Measurements from ENCODE around the gene CASZ1. TPM values are rescaled to one million over a fixed set of nuclear protein-coding genes. Genes with fewer than 3 reads are reported as not detected.

The CASZ1 gene
- total RNA-seq, 1 donor from 2014 or later, result 9.2 TPM

GRCh38 chr1:10685196-10685807 is 111.1 kb downstream of the CASZ1 start:
- no peak for FAIRE-seq
- no peaks in the 10 kb centered on the region for H3K27me3 ChIP-seq (ENCODE audit: control insufficient read depth, insufficient read depth, low read length)
- TF ChIP-seq CTCF (IDR thresholded peaks at IDR 0.05; ENCODE audit: insufficient read depth, low read length, severe bottlenecking), result no peak
- no peak overlapping the region for H3K4me3 ChIP-seq (ENCODE audit: low read depth, low read length)
- no peak for DNase-seq (ENCODE audit: low read depth)
- peaks cover 8% of the 10 kb centered on the region for H3K36me3 ChIP-seq (ENCODE audit: control insufficient read depth, insufficient read depth, low read length)

- DNase-seq (ENCODE audit: low read depth) (no peak), FAIRE-seq (peak; percentile 23)
- Histone ChIP-seq H3K36me3 (ENCODE audit: control insufficient read depth, insufficient read depth, low read length) (peaks cover 6% of the 10 kb centered on the region), H3K4me3 (ENCODE audit: low read depth, low read length) (no peak overlapping the region), H3K27me3 (ENCODE audit: control insufficient read depth, insufficient read depth, low read length) (no peaks in the 10 kb centered on the region)
- no peak for TF ChIP-seq CTCF (IDR thresholded peaks at IDR 0.05; ENCODE audit: insufficient read depth, low read length, severe bottlenecking)
These were observed 112.2 kb downstream of the CASZ1 start for GRCh38 chr1:10684221-10684620.

GRCh38 chr1:10682449-10683309 is 113.8 kb downstream of the CASZ1 start:
- no peak for DNase-seq (ENCODE audit: low read depth)
- Histone ChIP-seq H3K4me3 (ENCODE audit: low read depth, low read length) (no peak overlapping the region), H3K27me3 (ENCODE audit: control insufficient read depth, insufficient read depth, low read length) (no peaks in the 10 kb centered on the region), H3K36me3 (ENCODE audit: control insufficient read depth, insufficient read depth, low read length) (peaks cover 6% of the 10 kb centered on the region)
- FAIRE-seq, result no peak
- no peak for TF ChIP-seq CTCF (IDR thresholded peaks at IDR 0.05; ENCODE audit: insufficient read depth, low read length, severe bottlenecking)

- no peak for FAIRE-seq
- Histone ChIP-seq H3K36me3 (ENCODE audit: control insufficient read depth, insufficient read depth, low read length) (peaks cover 6% of the 10 kb centered on the region), H3K27me3 (ENCODE audit: control insufficient read depth, insufficient read depth, low read length) (no peaks in the 10 kb centered on the region), H3K4me3 (ENCODE audit: low read depth, low read length) (no peak overlapping the region)
- no peak for DNase-seq (ENCODE audit: low read depth)
- TF ChIP-seq CTCF (IDR thresholded peaks at IDR 0.05; ENCODE audit: insufficient read depth, low read length, severe bottlenecking), result no peak
These were observed 114.4 kb downstream of the CASZ1 start for GRCh38 chr1:10682108-10682445.

- no peak for TF ChIP-seq CTCF (IDR thresholded peaks at IDR 0.05; ENCODE audit: insufficient read depth, low read length, severe bottlenecking)
- Histone ChIP-seq H3K27me3 (ENCODE audit: control insufficient read depth, insufficient read depth, low read length) (no peaks in the 10 kb centered on the region), H3K36me3 (ENCODE audit: control insufficient read depth, insufficient read depth, low read length) (peaks cover 6% of the 10 kb centered on the region), H3K4me3 (ENCODE audit: low read depth, low read length) (no peak overlapping the region)
- FAIRE-seq (no peak), DNase-seq (ENCODE audit: low read depth) (no peak)
These were observed 114.9 kb downstream of the CASZ1 start for GRCh38 chr1:10681296-10682107.

All from bronchial epithelial cell (primary cell).